HepG2 (cell line): ENCODE data around the gene UTS2R. TPM values are rescaled to one million over a fixed set of nuclear protein-coding genes. Genes with fewer than 3 reads are reported as not detected.

Source experiments
- ATF2 ChIP-seq: sonication (generic); formaldehyde crosslinking; IDR thresholded peaks from 2 replicates; pipeline ENCODE4 v1.4.0; 2020; ENCODE audit warnings: missing genetic modification reagents
- CCAR2 ChIP-seq: fragments of 200-400 bp; formaldehyde crosslinking; optimal IDR thresholded peaks from 2 replicates; pipeline ENCODE3; 2018; ENCODE audit warnings: low read depth, mild to moderate bottlenecking, low read length, moderate library complexity
- CTCF ChIP-seq: sonication (generic); formaldehyde crosslinking; IDR thresholded peaks from 2 replicates; pipeline ENCODE4 v1.5.0; 2020; ENCODE audit warnings: mild to moderate bottlenecking, missing genetic modification reagents, moderate library complexity
- FOXA1 ChIP-seq, 2 experiments: fragments of 450-650 bp in 1 of 2; sonication (generic) in 1 of 2; formaldehyde crosslinking in 1 of 2; IDR thresholded peaks; 2 replicates each; pipeline versions ENCODE4 v1.4.0 to v1.6.1; 2016 to 2020; ENCODE audit warnings: missing genetic modification reagents in 1 of 2
- HIVEP1 ChIP-seq: sonication (generic); formaldehyde crosslinking; IDR thresholded peaks from 2 replicates; pipeline ENCODE4 v1.4.0; 2020; ENCODE audit warnings: mild to moderate bottlenecking, missing genetic modification reagents
- HNRNPLL ChIP-seq: fragments of 200-400 bp; formaldehyde crosslinking; IDR thresholded peaks from 2 replicates; pipeline ENCODE4 v1.6.1; 2017; ENCODE audit warnings: mild to moderate bottlenecking, low read depth, low read length; ENCODE audit not compliant: poor library complexity, severe bottlenecking
- HOXA5 ChIP-seq: sonication (generic); formaldehyde crosslinking; IDR thresholded peaks from 2 replicates; pipeline ENCODE4 v1.4.0; 2020; ENCODE audit warnings: missing genetic modification reagents
- KDM5B ChIP-seq: sonication (generic); formaldehyde crosslinking; IDR thresholded peaks from 2 replicates; pipeline ENCODE4 v1.4.0; 2020; ENCODE audit warnings: missing genetic modification reagents, mild to moderate bottlenecking, borderline replicate concordance
- MYC ChIP-seq: sonication (generic); formaldehyde crosslinking; IDR thresholded peaks from 2 replicates; pipeline ENCODE4 v1.9.0; 2021; ENCODE audit warnings: missing genetic modification reagents, borderline replicate concordance
- NFIB ChIP-seq: sonication (generic); formaldehyde crosslinking; IDR thresholded peaks from 2 replicates; pipeline ENCODE4 v1.9.0; 2021; ENCODE audit warnings: missing genetic modification reagents, mild to moderate bottlenecking, borderline replicate concordance
- PRDM10 ChIP-seq: sonication (generic); formaldehyde crosslinking; IDR thresholded peaks from 2 replicates; pipeline ENCODE4 v1.4.0; 2020; ENCODE audit warnings: low read depth, missing genetic modification reagents
- SP1 ChIP-seq, 2 experiments: fragments of 450-650 bp in 1 of 2; sonication (generic) in 1 of 2; formaldehyde crosslinking in 1 of 2; IDR thresholded peaks; 2 replicates each; pipeline versions ENCODE4 v1.4.0 to v1.6.1; 2016 to 2020; ENCODE audit warnings: missing genetic modification reagents in 1 of 2
- TAF1 ChIP-seq: sonication (generic); formaldehyde crosslinking; IDR thresholded peaks from 2 replicates; pipeline ENCODE4 v1.4.0; 2020; ENCODE audit warnings: missing genetic modification reagents
- ZNF136 ChIP-seq: sonication (generic); formaldehyde crosslinking; IDR thresholded peaks from 2 replicates; pipeline ENCODE4 v1.8.1; 2022; ENCODE audit warnings: low read depth, mild to moderate bottlenecking, moderate library complexity, missing genetic modification reagents
- ZNF160 ChIP-seq: sonication (generic); formaldehyde crosslinking; IDR thresholded peaks from 2 replicates; pipeline ENCODE4 v1.8.0; 2022; ENCODE audit warnings: mild to moderate bottlenecking, inconsistent platforms, missing genetic modification reagents
- ZNF251 ChIP-seq: sonication (generic); formaldehyde crosslinking; IDR thresholded peaks from 2 replicates; pipeline ENCODE4 v1.9.0; 2021; ENCODE audit warnings: mild to moderate bottlenecking, missing genetic modification reagents
- ZNF576 ChIP-seq: sonication (generic); formaldehyde crosslinking; IDR thresholded peaks from 2 replicates; pipeline ENCODE4 v1.4.0; 2020; ENCODE audit warnings: mild to moderate bottlenecking, missing genetic modification reagents
- ZNF800 ChIP-seq: sonication (generic); formaldehyde crosslinking; IDR thresholded peaks from 2 replicates; pipeline ENCODE4 v1.4.0; 2020; ENCODE audit warnings: missing genetic modification reagents
- polyA plus RNA-seq, 8 experiments: library from polyadenylated mRNA; depleted of rRNA in 3 of 8; stranded (reverse) in 7 of 8; unstranded in 1 of 8; fragments of >200 nt; fragmentation: Illumina TruSeq in 4 of 8; extraction: Trizol in 4 of 8; gene quantifications; 2 replicates each; pipeline versions ENCODE4 v1.2.1 to v1.2.3, GENCODE V29; 2011 to 2016; ENCODE audit warnings: low read depth in 4 of 8, missing spikeins in 1 of 8, mixed read lengths in 1 of 8; ENCODE audit not compliant: insufficient read depth in 1 of 8
- total RNA-seq, 5 experiments: library from RNA; depleted of rRNA; stranded (reverse); fragments of >200 nt; fragmentation: Illumina TruSeq; extraction: Trizol; gene quantifications; 2 replicates each; pipeline ENCODE4 v1.2.3, GENCODE V29; 2016; ENCODE audit warnings: low read depth in 1 of 5

Gene UTS2R
- total and polyA plus RNA-seq, 2 of the 13 experiments (the other 11 are each of a cell fraction or from before 2014, with no cell fraction given), result 0.13 to 0.15 TPM

- TF ChIP-seq MYC (CRISPR knock-in tag) (peak; percentile 36; the same call in 1 of the 2 replicates), PRDM10 (CRISPR knock-in tag) (peak; percentile 31; the same call in 1 of the 2 replicates), FOXA1 (IDR thresholded peaks at IDR 0.05) (no peak), FOXA1 (CRISPR knock-in tag; IDR thresholded peaks at IDR 0.05) (0 out of 2 replicates have a peak, but pooled peaks have one; percentile 19), KDM5B (peak; percentile 83; the same call in 1 of the 2 replicates), HOXA5 (CRISPR knock-in tag) (peak; percentile 8; the same call in 1 of the 2 replicates), ZNF136 (no peak), TAF1 (CRISPR knock-in tag) (no peak), ZNF576 (no peak), ATF2 (CRISPR knock-in tag) (peak; percentile 76), NFIB (CRISPR knock-in tag) (0 out of 2 replicates have a peak, but pooled peaks have one; percentile 70), CTCF (CRISPR knock-in tag) (peak; percentile 74), CCAR2 (no peak), HNRNPLL (peak; percentile 50), ZNF160 (CRISPR knock-in tag) (no peak), ZNF251 (0 out of 2 replicates have a peak, but pooled peaks have one; percentile 34), SP1 (IDR thresholded peaks at IDR 0.05) (no peak), SP1 (CRISPR knock-in tag; IDR thresholded peaks at IDR 0.05) (no peak), ZNF800 (peak; percentile 79; the same call in 1 of the 2 replicates), HIVEP1 (CRISPR knock-in tag) (peak; percentile 83)
These were observed 13.3 kb downstream of the UTS2R start (continued) for GRCh38 chr17:82384730-82385481.
